Measurements from ENCODE around the gene ILKAP.

ILKAP gene

DNA sequence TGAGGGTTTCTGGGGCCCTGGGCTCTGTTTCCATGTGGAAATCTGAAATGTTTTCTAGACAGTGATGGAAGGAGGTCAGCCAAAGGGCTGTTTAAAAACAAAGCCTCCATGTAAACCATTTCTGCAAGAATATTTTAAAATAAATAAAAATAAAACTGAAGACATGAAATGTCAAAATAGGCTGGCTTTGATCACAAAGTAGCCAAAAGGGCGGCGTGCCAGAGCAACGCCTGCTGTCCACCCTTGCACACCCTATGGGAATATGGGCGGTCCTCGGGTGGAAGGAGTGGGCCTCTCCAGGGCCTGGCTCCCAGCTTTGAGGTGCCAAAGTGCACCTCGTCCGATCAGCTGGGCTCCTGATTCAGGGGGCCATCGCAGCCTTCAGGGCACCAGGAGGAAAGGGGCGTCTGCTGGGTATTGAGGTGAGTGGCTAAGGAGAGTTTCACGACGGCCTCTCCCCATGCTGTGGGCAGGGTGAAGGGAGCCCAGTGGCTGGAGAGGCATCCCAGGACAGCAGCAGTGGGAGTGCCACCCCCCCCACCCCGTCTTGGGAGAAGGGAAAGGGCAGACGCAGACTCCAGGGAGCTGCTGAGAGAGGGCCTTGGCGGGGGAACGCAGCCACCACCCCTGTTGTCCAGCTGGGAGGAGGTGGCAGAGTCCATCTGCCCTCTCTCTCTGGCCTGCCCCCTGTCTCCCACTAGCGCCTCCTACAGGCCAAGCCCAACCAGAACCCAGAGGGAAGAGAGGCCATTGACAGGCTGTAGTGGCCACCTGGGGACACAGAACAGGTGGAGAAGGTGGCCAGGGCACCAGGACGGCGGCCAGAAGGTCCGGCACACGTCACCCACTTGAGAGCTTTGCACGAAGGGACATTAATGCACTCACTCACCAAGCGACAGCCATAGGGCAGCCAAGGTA lies 50.5 kb downstream of the ILKAP start:
- no peak for DNase-seq (ENCODE audit: low read depth, low spot score)

DNA sequence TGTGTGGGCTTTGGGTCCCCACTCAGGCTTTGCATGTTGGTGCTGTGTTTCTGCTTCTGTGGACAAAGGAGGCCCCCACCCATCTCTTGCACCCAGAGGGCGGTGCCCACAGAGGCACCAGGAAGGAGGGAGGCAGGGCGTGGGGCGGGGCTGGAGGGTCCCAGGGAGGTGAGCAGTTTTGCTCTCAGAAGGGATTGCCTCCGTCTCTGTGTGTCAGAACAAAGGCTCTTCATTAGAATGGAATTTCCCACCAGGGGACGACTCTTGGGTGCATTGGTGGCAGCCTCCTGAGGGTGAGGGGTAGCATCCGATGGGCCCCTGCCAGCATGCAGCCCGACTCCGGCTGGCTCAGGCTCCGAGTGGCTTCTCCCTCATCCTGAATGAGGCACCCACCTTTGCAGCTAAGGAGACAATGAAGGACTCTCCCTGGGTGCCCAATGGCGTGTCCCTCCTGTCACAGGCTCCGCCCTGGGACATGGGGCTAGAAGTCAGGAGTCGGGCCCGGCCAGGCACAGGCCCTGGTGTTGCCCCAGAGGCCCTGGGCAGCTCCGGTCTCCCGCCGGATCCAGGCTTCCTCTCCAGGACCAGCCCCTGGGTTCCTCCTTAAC lies 51.8 kb downstream of the ILKAP start:
- no peak for DNase-seq (ENCODE audit: low read depth, low spot score)

- no peak for DNase-seq (ENCODE audit: low read depth, low spot score)
Measured at GRCh38 chr2:238151205-238151604, 52.3 kb downstream of the ILKAP start.

GRCh38 chr2:238150686-238151085 lies 52.8 kb downstream of the ILKAP start:
- DNase-seq (ENCODE audit: low read depth, low spot score), result no peak

- no peak for DNase-seq (ENCODE audit: low read depth, low spot score)
Measured at GRCh38 chr2:238149841-238150572, 53.5 kb downstream of the ILKAP start.

GRCh38 chr2:238148981-238149380 lies 54.5 kb downstream of the ILKAP start:
- DNase-seq (ENCODE audit: low read depth, low spot score), result no peak

DNA sequence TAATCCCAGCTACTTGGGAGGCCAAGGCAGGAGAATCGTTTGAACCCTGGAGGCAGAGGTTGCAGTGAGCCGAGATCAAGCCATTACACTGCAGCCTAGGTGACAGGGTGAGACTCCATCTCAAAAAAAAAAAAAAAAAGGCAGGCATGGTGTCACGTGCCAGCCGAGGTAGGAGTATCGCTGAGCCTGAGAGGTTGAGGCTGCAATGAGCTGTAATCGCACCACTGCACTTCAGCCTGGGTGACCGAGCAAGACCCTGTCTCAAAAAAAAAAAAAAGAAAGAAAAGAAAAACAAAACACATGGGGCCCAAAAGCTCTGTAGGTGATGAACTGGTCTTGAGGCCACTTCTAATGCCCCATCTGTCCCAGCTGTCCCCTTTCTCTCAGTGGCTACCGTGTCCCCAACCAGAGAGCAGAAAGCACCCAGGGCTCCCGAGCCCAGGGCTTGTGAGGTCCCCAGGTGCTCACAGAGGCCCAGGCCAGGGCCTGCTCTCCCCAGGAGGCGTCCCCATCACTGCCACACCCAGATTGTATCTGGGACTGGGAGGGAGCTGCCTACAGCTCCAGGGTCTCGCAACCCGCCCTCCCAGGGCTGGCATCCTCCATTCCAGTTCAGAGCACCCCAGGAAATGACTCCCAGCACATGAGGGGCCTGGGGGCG lies 56.5 kb downstream of the ILKAP start:
- no peak for DNase-seq (ENCODE audit: low read depth, low spot score)

DNA sequence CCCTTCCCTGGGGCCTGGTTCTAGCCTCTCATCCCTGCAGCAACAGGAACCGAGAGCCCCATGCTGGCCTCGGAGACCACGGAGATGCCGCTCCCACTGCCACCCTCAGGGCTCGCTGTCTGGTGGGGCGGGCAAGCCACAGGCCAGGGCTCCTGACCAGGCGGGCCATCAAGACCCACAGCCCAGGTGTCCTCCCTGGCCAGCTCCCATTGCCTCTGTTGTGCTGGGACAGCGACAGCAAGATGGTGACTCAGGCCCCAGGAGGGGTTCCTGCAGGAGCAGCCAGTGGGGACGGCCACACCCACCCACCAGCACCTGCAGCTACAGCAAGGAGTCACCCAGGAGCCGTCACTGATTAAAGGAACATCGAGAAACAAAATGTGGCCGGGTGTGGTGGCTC lies 57.6 kb downstream of the ILKAP start:
- no peak for DNase-seq (ENCODE audit: low read depth, low spot score)

GRCh38 chr2:238145046-238145445 lies 58.4 kb downstream of the ILKAP start:
- no peak for DNase-seq (ENCODE audit: low read depth, low spot score)

- DNase-seq (ENCODE audit: low read depth, low spot score), result no peak
Measured at GRCh38 chr2:238144262-238144661, 59.2 kb downstream of the ILKAP start.

- DNase-seq (ENCODE audit: low read depth, low spot score), result no peak
Measured at GRCh38 chr2:238143239-238143951, 60.1 kb downstream of the ILKAP start.

GRCh38 chr2:238142382-238143205 lies 60.9 kb downstream of the ILKAP start:
- DNase-seq (ENCODE audit: low read depth, low spot score), result no peak

- no peak for DNase-seq (ENCODE audit: low read depth, low spot score)
Measured at GRCh38 chr2:238141541-238142318, 61.8 kb downstream of the ILKAP start.

- no peak for DNase-seq (ENCODE audit: low read depth, low spot score)
Measured at GRCh38 chr2:238140721-238141540, 62.6 kb downstream of the ILKAP start.

DNA sequence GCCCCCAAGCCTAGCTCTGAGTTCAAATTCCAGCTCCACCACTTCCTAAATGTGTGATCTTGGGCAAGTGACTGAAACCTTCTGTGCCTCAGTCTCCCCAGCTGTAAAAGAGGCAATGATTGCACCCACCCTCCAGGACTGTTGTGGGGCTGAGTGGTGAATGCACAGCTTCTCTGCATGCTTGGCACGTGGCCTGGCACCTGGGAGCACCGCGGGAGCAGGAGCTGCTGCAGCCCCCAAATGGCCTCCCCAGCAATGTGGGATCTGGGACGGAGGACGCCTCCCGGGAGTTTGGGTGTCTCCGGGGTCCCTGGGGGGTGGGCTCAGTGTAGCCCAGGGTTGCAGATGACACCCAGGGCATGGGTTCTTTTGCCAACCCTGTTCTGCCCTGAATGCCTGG lies 63.5 kb downstream of the ILKAP start:
- no peak for DNase-seq (ENCODE audit: low read depth, low spot score)

GRCh38 chr2:238139196-238140039 lies 64.1 kb downstream of the ILKAP start:
- DNase-seq (ENCODE audit: low read depth, low spot score), result no peak

DNA sequence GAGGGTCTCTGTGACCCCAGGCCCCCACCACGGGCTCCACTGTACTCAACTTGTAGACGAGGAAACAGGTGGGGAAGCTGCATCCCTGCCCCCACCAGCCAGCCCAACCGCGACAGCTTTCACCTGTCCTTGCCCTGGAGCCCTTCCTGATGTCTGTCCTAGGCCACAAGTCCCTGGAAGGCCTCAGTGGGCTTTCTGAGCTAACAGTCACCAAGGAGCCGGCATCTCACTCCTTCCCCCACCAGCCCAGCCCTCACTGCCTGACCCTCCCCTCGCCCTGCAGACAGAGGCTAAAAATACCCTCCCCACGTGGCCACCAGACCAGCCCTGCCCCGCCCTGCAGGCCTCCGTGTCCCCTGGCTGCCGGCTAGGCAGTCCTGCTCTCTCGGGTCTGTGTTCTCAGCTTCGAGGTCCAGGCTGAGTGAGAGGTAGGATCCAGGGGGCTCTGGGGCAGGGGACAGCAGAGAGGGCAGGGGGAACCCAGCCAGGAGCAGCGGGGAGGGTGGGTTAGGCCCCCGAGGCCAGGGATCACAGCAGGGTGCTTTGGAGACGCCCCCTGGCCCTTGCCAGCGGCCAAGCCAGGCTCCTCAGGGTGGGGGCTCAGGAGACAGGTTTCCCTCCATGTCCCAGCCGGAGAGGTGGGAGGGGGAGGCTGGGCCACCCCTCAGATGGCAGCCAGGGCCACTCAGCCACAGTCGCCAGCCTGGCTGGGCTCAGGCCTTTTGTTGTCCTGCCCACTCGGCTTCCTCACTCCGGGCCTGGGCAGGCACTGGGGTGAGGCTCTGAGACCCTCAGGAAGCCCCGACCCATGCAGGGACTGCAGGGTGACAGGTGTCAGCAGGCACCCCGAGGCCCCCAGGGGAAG lies 64.9 kb downstream of the ILKAP start, which contains the start of gene KLHL30:
Gene KLHL30 (plus strand): TSS at position 338 of the 865 bp plus-strand sequence. CDS start 2,087 bp downstream, outside the sequence.
- DNase-seq (ENCODE audit: low read depth, low spot score), result no peak

Data from brain pericyte (primary cell).